ENCODE results near the gene LPP.

The LPP gene

GRCh38 chr3:188227442-188227841 is 73.5 kb downstream of the LPP start:
- in situ Hi-C loops (cut with HindIII; ENCODE audit: low pct_unique_long_range_greater_than_20kb, low sequenced_read_pairs), result no loop called here
- no peak for TF ChIP-seq JUND (IDR thresholded peaks at IDR 0.05; ENCODE audit: low read depth)
- no peak for DNase-seq (ENCODE audit: low read depth in 1 of 2, low spot score in 1 of 2)

GRCh38 chr3:188229177-188229576 is 75.2 kb downstream of the LPP start:
- TF ChIP-seq JUND (IDR thresholded peaks at IDR 0.05; ENCODE audit: low read depth), result no peak
- in situ Hi-C loops (cut with HindIII; ENCODE audit: low pct_unique_long_range_greater_than_20kb, low sequenced_read_pairs), result no loop called here
- DNase-seq (ENCODE audit: low read depth in 1 of 2, low spot score in 1 of 2), result no peak

GRCh38 chr3:188229726-188230125 is 75.8 kb downstream of the LPP start:
- TF ChIP-seq JUND (IDR thresholded peaks at IDR 0.05; ENCODE audit: low read depth), result no peak
- in situ Hi-C loops (cut with HindIII; ENCODE audit: low pct_unique_long_range_greater_than_20kb, low sequenced_read_pairs), result no loop called here
- no peak for DNase-seq (ENCODE audit: low read depth in 1 of 2, low spot score in 1 of 2)

GRCh38 chr3:188230962-188231361 is 77.0 kb downstream of the LPP start:
- DNase-seq (ENCODE audit: low read depth in 1 of 2, low spot score in 1 of 2), result no peak
- in situ Hi-C loops (cut with HindIII; ENCODE audit: low pct_unique_long_range_greater_than_20kb, low sequenced_read_pairs), result no loop called here
- no peak for TF ChIP-seq JUND (IDR thresholded peaks at IDR 0.05; ENCODE audit: low read depth)

GRCh38 chr3:188231456-188231855 is 77.5 kb downstream of the LPP start:
- DNase-seq (ENCODE audit: low read depth in 1 of 2, low spot score in 1 of 2), result no peak
- TF ChIP-seq JUND (IDR thresholded peaks at IDR 0.05; ENCODE audit: low read depth), result no peak
- in situ Hi-C loops (cut with HindIII; ENCODE audit: low pct_unique_long_range_greater_than_20kb, low sequenced_read_pairs), result no loop called here

GRCh38 chr3:188232656-188233055 is 78.7 kb downstream of the LPP start:
- DNase-seq (ENCODE audit: low read depth in 1 of 2, low spot score in 1 of 2), result no peak
- no peak for TF ChIP-seq JUND (IDR thresholded peaks at IDR 0.05; ENCODE audit: low read depth)
- in situ Hi-C loops (cut with HindIII; ENCODE audit: low pct_unique_long_range_greater_than_20kb, low sequenced_read_pairs), result no loop called here

- no peak for TF ChIP-seq JUND (IDR thresholded peaks at IDR 0.05; ENCODE audit: low read depth)
- DNase-seq (ENCODE audit: low read depth in 1 of 2, low spot score in 1 of 2), result no peak
- in situ Hi-C loops (cut with HindIII; ENCODE audit: low pct_unique_long_range_greater_than_20kb, low sequenced_read_pairs), result no loop called here
Observed at GRCh38 chr3:188233320-188233719, 79.4 kb downstream of the LPP start.

- no peak for TF ChIP-seq JUND (IDR thresholded peaks at IDR 0.05; ENCODE audit: low read depth)
- in situ Hi-C loops (cut with HindIII; ENCODE audit: low pct_unique_long_range_greater_than_20kb, low sequenced_read_pairs), result no loop called here
- no peak for DNase-seq (ENCODE audit: low read depth in 1 of 2, low spot score in 1 of 2)
Observed at GRCh38 chr3:188234132-188234531, 80.2 kb downstream of the LPP start.

- DNase-seq (ENCODE audit: low read depth in 1 of 2, low spot score in 1 of 2), result no peak
- TF ChIP-seq JUND (IDR thresholded peaks at IDR 0.05; ENCODE audit: low read depth), result no peak
- in situ Hi-C loops (cut with HindIII; ENCODE audit: low pct_unique_long_range_greater_than_20kb, low sequenced_read_pairs), result no loop called here
Observed at GRCh38 chr3:188236271-188236670, 82.3 kb downstream of the LPP start.

GRCh38 chr3:188239035-188239434 is 85.1 kb downstream of the LPP start:
- in situ Hi-C loops (cut with HindIII; ENCODE audit: low pct_unique_long_range_greater_than_20kb, low sequenced_read_pairs), result no loop called here
- TF ChIP-seq JUND (IDR thresholded peaks at IDR 0.05; ENCODE audit: low read depth), result no peak
- DNase-seq (ENCODE audit: low read depth in 1 of 2, low spot score in 1 of 2), result no peak

GRCh38 chr3:188239577-188239976 is 85.6 kb downstream of the LPP start:
- no peak for TF ChIP-seq JUND (IDR thresholded peaks at IDR 0.05; ENCODE audit: low read depth)
- in situ Hi-C loops (cut with HindIII; ENCODE audit: low pct_unique_long_range_greater_than_20kb, low sequenced_read_pairs), result no loop called here
- DNase-seq (ENCODE audit: low read depth in 1 of 2, low spot score in 1 of 2), result no peak

GRCh38 chr3:188240189-188240981 is 86.4 kb downstream of the LPP start:
- no peak for DNase-seq (ENCODE audit: low read depth in 1 of 2, low spot score in 1 of 2)
- in situ Hi-C loops (cut with HindIII; ENCODE audit: low pct_unique_long_range_greater_than_20kb, low sequenced_read_pairs), result no loop called here
- TF ChIP-seq JUND (IDR thresholded peaks at IDR 0.05; ENCODE audit: low read depth), result no peak

- DNase-seq (ENCODE audit: low read depth in 1 of 2, low spot score in 1 of 2), result no peak
- TF ChIP-seq JUND (IDR thresholded peaks at IDR 0.05; ENCODE audit: low read depth), result no peak
- in situ Hi-C loops (cut with HindIII; ENCODE audit: low pct_unique_long_range_greater_than_20kb, low sequenced_read_pairs), result no loop called here
Observed at GRCh38 chr3:188241072-188241471, 87.1 kb downstream of the LPP start.

- TF ChIP-seq JUND (IDR thresholded peaks at IDR 0.05; ENCODE audit: low read depth), result no peak
- DNase-seq (ENCODE audit: low read depth in 1 of 2, low spot score in 1 of 2), result no peak
- in situ Hi-C loops (cut with HindIII; ENCODE audit: low pct_unique_long_range_greater_than_20kb, low sequenced_read_pairs), result no loop called here
Observed at GRCh38 chr3:188241883-188242282, 87.9 kb downstream of the LPP start.
